GM18502 (cell line): ENCODE results near the gene ATP5F1C.
"Not testable (repeated sequence)": the region's sequence is repeated elsewhere in the genome, so short reads cannot be mapped to it uniquely, and the experiment has no call there.

ENCODE experiments used
- ATAC-seq: cut with Tn5 transposase; IDR thresholded peaks from one replicate; pipeline ENCODE4 v1.9.1; 2021; ENCODE audit warnings: mild to moderate bottlenecking; ENCODE audit not compliant: unreplicated experiment, poor library complexity

ATP5F1C gene

DNA sequence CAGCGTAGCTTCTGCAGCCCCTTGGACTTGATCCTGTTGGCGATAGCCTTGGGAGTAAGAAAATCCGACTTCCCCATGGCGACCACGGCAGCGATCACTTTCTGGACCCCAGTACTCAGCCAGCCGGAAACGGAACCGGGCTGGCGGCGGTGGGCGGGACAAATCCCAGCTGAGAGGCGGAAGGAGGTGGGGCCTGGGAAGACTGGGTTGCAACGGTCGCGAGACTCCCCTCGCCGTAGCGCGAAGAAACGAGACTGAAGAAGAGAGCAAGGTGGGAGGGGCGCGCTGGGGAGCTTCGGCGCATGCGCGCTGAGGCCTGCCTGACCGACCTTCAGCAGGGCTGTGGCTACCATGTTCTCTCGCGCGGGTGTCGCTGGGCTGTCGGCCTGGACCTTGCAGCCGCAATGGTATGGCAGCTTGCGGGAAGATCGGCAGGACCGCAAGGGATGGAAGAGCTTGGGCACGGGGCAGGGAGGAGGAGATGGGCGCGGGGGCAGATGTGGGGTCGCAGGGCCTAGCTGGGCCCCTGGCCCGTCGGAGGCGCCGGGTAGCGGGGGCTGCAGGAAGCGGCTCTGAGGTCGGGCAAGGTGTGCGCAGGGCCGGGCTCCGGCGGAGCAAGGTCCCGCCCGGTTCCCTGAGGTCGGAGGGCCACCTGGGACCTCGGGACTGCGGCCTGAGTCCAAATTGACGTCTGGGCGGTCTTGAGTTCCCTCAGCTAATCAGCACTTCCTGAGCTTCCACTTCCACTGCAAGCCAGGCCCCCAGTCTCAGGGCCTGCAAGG lies at the start of gene ATP5F1C, which contains the start of gene KIN:
Gene ATP5F1C (plus strand): TSS at position 321 of the 782 bp plus-strand sequence. CDS start 31 bp downstream, at position 352.
Gene KIN (minus strand): TSS at position 137 of the 782 bp plus-strand sequence. CDS start 60 bp downstream, at position 77.
- ATAC-seq: peak; percentile 93

DNA sequence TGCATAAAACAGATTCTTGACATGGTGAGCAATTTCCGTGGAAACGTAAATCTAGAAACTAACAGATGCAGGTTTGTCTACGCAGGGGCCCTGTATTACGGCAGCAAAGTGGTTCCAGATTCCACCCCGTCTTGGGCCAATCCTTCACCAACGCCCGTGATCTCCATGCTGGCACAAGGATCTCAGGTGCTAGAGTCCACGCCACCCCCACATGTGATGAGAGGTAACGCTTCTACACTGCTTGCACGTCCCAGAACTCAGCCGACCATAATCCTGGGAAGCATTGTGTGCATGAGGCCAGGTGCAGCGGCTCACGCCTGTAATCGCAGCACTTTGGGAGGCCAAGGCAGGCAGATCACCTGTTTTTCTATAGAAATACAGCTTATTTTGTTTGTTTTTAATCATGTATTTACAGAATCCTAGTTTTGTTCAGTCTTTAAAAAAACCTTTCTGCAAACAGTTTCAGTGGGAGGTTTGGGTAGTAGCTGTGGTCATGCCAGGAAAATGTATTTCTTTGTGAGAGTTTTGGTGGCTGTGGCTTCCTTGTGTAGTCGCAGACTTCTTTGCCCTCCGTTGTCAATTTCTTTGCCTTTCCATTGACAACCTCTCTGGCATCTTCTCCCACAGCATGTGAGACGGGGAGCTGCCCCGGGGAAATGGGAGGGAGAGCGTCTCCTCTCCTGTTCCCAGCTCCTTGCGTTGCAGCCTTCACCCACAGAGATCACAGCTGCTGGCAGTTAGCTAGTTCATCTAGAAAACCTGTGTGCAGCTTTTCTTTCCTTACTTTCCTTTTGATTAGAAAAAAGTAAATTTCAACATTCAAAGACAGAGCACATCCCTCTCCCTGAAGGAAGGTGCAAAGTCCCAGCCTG lies 49.2 kb upstream of the ATP5F1C start:
- no peak for ATAC-seq

GRCh38 chr10:7744307-7744706 lies 43.7 kb upstream of the ATP5F1C start:
- no peak for ATAC-seq

GRCh38 chr10:7748637-7749036 lies 39.3 kb upstream of the ATP5F1C start:
- ATAC-seq: not testable (repeated sequence)

GRCh38 chr10:7750222-7750621 lies 37.8 kb upstream of the ATP5F1C start:
- no peak for ATAC-seq

DNA sequence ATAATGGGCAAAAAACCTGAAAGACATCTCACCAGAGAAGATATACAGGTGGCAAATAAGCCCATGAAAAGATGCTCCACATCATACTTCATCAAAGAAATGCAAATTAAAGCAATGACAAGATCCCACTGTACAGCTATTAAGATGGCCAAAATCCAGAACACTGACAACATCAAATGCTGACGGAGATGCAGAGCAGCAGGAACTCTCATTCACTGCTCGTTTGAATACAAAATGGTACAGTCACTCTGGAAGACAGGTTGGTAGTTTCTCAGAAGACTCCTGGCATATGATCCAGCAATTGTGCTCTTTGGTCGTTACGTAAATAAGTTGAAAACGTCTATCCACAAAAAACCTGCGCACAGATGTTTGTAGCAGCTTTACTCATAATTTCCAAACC lies 35.7 kb upstream of the ATP5F1C start:
- ATAC-seq: no peak

- no peak for ATAC-seq
Observed at GRCh38 chr10:7755103-7755502, 32.9 kb upstream of the ATP5F1C start.

- ATAC-seq: no peak
Observed at GRCh38 chr10:7756360-7756992, 31.5 kb upstream of the ATP5F1C start.

DNA sequence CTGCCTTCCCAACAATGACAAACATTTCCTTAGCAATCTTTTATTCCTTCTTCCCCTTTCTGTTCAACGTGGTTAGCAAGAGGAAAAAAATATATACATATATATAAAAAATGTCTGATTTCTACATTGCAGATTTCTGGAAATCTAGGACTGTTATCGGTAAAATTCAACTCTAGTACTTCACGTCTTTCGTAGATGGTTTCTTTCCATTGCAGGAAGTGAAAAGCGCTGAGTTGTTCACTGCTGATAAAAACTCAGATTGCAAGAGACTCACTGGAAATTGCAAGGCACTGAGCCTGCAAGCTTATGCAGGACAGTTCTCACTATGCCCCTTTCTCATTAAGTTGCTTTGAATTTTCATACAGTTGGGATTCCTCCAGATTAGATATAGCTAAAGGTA lies 24.0 kb upstream of the ATP5F1C start:
- no peak for ATAC-seq

- ATAC-seq: no peak
Observed at GRCh38 chr10:7766241-7766640, 21.7 kb upstream of the ATP5F1C start.

GRCh38 chr10:7767209-7767608 lies 20.8 kb upstream of the ATP5F1C start:
- no peak for ATAC-seq

DNA sequence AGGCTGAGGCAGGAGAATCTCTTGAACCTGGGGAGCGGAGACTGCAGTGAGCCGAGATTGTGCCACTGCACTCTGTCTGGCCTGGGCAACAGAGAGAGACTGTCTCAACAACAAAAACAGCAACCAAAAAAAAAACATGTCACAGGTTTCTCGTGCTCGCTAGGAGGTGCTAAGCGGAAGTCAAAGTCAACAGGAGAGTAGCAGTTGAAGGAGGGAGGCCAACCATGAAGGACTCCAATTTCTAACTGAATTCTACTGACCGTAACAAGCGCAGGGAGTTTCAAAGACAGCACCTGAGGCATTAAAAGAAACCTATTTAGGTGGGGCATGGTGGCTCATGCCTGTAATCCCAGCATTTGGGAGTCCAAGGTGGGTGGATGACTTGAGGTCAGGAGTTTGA lies 19.6 kb upstream of the ATP5F1C start:
- ATAC-seq: no peak

DNA sequence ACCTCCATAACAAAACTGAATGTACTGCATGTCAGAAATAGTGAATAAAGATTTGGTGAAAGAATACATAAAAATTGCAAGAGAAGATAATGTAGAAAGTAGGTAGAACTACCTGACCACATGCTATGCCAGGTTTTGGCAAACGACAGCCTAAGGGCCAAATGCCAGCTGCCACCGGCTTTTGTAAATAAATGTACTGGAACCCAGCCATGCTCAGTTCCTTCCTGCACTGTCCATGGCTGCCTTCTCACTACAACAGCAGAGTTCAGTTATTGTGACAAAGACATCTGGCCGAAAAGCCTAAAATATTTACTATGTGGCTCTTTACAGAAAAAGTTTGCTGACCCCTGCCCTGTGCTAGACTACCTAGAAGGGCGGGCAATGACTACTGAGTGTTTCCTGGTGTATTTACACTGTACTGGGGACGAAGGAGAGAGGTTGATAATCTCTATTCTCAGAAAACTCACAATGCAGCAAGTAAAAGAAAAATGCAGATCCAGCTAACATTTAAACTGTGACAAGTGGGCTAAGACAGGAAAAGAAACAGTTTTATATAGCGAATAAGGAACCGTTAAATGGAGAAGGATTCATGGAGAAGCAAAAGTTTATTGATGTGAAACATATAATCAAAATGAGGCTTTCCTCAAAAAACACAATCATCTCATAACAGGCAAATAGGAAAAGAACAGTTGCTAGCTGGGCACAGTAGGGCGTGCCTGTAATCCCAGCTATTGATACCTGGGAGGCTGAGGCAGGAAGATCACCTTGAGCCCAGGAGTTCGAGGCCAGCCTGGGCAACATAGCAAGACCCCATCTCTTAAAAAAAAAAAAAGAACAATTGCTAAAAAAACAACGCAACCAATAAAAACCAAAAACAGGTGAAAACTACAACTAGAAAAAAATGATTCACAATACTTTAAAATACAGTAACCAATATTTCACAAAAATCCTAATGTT lies 13.9 kb upstream of the ATP5F1C start:
- ATAC-seq: no peak

DNA sequence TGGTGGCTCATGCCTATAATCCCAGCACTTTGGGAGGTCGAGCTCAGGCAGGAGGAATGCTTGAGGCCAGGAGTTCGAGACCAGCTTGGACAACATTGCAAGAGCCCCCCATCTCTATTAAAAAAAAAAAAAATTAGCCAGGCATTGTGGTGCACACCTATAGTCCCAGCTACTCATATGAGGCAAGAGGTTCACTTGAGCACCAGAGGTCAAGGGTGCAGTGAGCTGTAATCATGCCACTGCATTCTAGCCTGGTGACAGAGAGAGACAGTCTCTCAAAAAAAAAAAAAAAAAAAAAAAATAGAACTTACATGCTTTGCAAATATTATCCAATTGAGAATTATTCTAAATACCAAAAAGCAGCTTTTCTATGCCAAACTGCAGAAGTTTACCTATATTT lies 11.2 kb upstream of the ATP5F1C start:
- ATAC-seq: no peak

- not testable (repeated sequence) for ATAC-seq
Observed at GRCh38 chr10:7782194-7782593, 5.8 kb upstream of the ATP5F1C start.

- no peak for ATAC-seq
Observed at GRCh38 chr10:7786430-7786829, 1.5 kb upstream of the ATP5F1C start.

GRCh38 chr10:7787150-7787856 lies 674 bp upstream of the ATP5F1C start:
- peak; percentile 16 for ATAC-seq

- peak; percentile 20 for ATAC-seq
Observed at GRCh38 chr10:7788639-7789286, 786 bp downstream of the ATP5F1C start.

- ATAC-seq: no peak
Observed at GRCh38 chr10:7789390-7789789, 1.4 kb downstream of the ATP5F1C start.
